GM23338 (cell line): ENCODE data around the gene ARF1. TPM values are rescaled to one million over a fixed set of nuclear protein-coding genes. Genes with fewer than 3 reads are reported as not detected.

Experiments used
- ATAC-seq: fragments of 200-7000 bp; cut with Tn5 transposase; 3 replicates; pipeline ENCODE4 v1.9.1; 2020
- DNase-seq: peaks from one replicate; pipeline ENCODE4 v3.0.0-alpha.2; 2015; ENCODE audit warnings: low spot score
- H2AFZ ChIP-seq: fragments of 200-600 bp; sonication (generic); 2 replicates; pipeline ENCODE4 v1.8.0; 2016; ENCODE audit warnings: antibody characterized with exemption, mild to moderate bottlenecking, moderate library complexity
- H3F3A ChIP-seq: fragments of 200-600 bp; sonication (generic); replicated peaks from 2 replicates; pipeline ENCODE4 v1.8.0; 2017; ENCODE audit warnings: antibody characterized with exemption, mixed run types, low read depth
- H3K27ac ChIP-seq: fragments of 200-600 bp; sonication (generic); 2 replicates; pipeline ENCODE4 v1.6.1; 2016; ENCODE audit warnings: low read depth
- H3K27me3 ChIP-seq: fragments of 200-600 bp; sonication (generic); 2 replicates; pipeline ENCODE4 v1.8.0; 2016; ENCODE audit warnings: mild to moderate bottlenecking, mixed run types, moderate library complexity; ENCODE audit not compliant: insufficient read depth
- H3K36me3 ChIP-seq: fragments of 200-600 bp; sonication (generic); 2 replicates; pipeline ENCODE4 v1.8.0; 2016; ENCODE audit warnings: mild to moderate bottlenecking; ENCODE audit not compliant: insufficient read depth
- H3K4me1 ChIP-seq: fragments of 200-600 bp; sonication (generic); 2 replicates; pipeline ENCODE4 v1.8.0; 2016; ENCODE audit warnings: mild to moderate bottlenecking, moderate library complexity; ENCODE audit not compliant: insufficient read depth
- H3K4me2 ChIP-seq: fragments of 200-600 bp; sonication (generic); 2 replicates; pipeline ENCODE4 v1.7.1; 2017; ENCODE audit warnings: mixed run types
- H3K4me3 ChIP-seq: fragments of 200-600 bp; sonication (generic); 2 replicates; pipeline ENCODE4 v1.6.1; 2016; ENCODE audit warnings: mixed run types
- H3K79me2 ChIP-seq: fragments of 200-600 bp; sonication (generic); replicated peaks from 2 replicates; pipeline ENCODE4 v1.8.0; 2017; ENCODE audit warnings: mild to moderate bottlenecking; ENCODE audit not compliant: insufficient read depth
- H3K9me2 ChIP-seq: fragments of 200-600 bp; sonication (generic); 2 replicates; pipeline ENCODE4 v1.8.0; 2017; ENCODE audit not compliant: insufficient read depth
- H4K20me1 ChIP-seq: fragments of 200-600 bp; sonication (generic); replicated peaks from 2 replicates; pipeline ENCODE4 v1.8.0; 2017; ENCODE audit warnings: mild to moderate bottlenecking; ENCODE audit not compliant: insufficient read depth
- H3K27ac Mint-ChIP-seq: 2 replicates; pipeline ENCODE4 v1.8.0; 2020; ENCODE audit warnings: inconsistent platforms, mild to moderate bottlenecking, moderate library complexity, mixed read lengths
- H3K27me3 Mint-ChIP-seq: 3 replicates; pipeline ENCODE4 v1.8.0; 2022; ENCODE audit warnings: low read depth, mild to moderate bottlenecking, moderate library complexity, mixed read lengths, inconsistent platforms; ENCODE audit not compliant: insufficient read depth, poor library complexity
- H3K36me3 Mint-ChIP-seq: 3 replicates; pipeline ENCODE4 v1.8.0; 2021; ENCODE audit warnings: low read depth, mild to moderate bottlenecking, inconsistent platforms, moderate library complexity, mixed read lengths
- H3K4me1 Mint-ChIP-seq: 3 replicates; pipeline ENCODE4 v1.8.0; 2020; ENCODE audit warnings: mild to moderate bottlenecking, inconsistent platforms, mixed read lengths
- H3K4me3 Mint-ChIP-seq: 3 replicates; pipeline ENCODE4 v1.8.0; 2021; ENCODE audit warnings: moderate library complexity, mild to moderate bottlenecking, inconsistent platforms, mixed read lengths
- H3K9me3 Mint-ChIP-seq: 3 replicates; pipeline ENCODE4 v1.8.0; 2020; ENCODE audit warnings: moderate library complexity, mild to moderate bottlenecking, inconsistent platforms, mixed read lengths
- CREB1 ChIP-seq: fragments of 250-450 bp; sonication (Bioruptor Pico); IDR thresholded peaks from 2 replicates; pipeline ENCODE4 v1.5.0; 2020; ENCODE audit warnings: low read depth, mild to moderate bottlenecking, moderate library complexity
- EZH2phosphoT487 ChIP-seq: fragments of 200-600 bp; sonication (generic); IDR thresholded peaks from one replicate; pipeline ENCODE4 v1.8.1; 2018; ENCODE audit warnings: antibody characterized with exemption; ENCODE audit not compliant: unreplicated experiment
- JUNB ChIP-seq: IDR thresholded peaks from one replicate; pipeline ENCODE4 v1.6.1; 2016; ENCODE audit warnings: antibody characterized with exemption; ENCODE audit not compliant: unreplicated experiment
- NANOG ChIP-seq: IDR thresholded peaks from 2 replicates; pipeline ENCODE4 v1.6.1; 2016; ENCODE audit warnings: antibody characterized with exemption, borderline replicate concordance
- POLR2AphosphoS5 ChIP-seq: IDR thresholded peaks from 2 replicates; pipeline ENCODE4 v1.6.1; 2016; ENCODE audit warnings: antibody characterized with exemption, low read depth
- STAT1 ChIP-seq: IDR thresholded peaks from one replicate; pipeline ENCODE4 v1.6.1; 2016; ENCODE audit warnings: antibody characterized with exemption; ENCODE audit not compliant: unreplicated experiment
- ZNF331 ChIP-seq: fragments of 250-450 bp; sonication (Bioruptor Pico); IDR thresholded peaks from 2 replicates; pipeline ENCODE4 v1.5.0; 2020; ENCODE audit warnings: low read depth, mild to moderate bottlenecking, moderate library complexity
- polyA plus RNA-seq: library from polyadenylated mRNA; unstranded; fragments of >200 nt; fragmentation: Nextera tagmentation; extraction: Ambion mirVana; gene quantifications from 2 replicates; pipeline ENCODE4 v1.2.1, GENCODE V29; 2016
- total RNA-seq: library from RNA; depleted of rRNA; stranded (reverse); fragments of >200 nt; shearing (Covaris generic); gene quantifications from 2 replicates; pipeline ENCODE4 v1.2.3, GENCODE V29; 2014
- TF ChIP-seq, protein P1 (sequence below): IDR thresholded peaks from 2 replicates; pipeline ENCODE4 v1.6.1; 2016; ENCODE audit warnings: antibody characterized with exemption
- TF ChIP-seq, protein P2 (sequence below): fragments of 250-450 bp; sonication (Bioruptor Pico); IDR thresholded peaks from 2 replicates; pipeline ENCODE4 v1.5.0; 2020; ENCODE audit warnings: mild to moderate bottlenecking, moderate library complexity

Gene ARF1
- total and polyA plus RNA-seq, 2 experiments from 2014 or later, result 210 to 306 TPM

DNA sequence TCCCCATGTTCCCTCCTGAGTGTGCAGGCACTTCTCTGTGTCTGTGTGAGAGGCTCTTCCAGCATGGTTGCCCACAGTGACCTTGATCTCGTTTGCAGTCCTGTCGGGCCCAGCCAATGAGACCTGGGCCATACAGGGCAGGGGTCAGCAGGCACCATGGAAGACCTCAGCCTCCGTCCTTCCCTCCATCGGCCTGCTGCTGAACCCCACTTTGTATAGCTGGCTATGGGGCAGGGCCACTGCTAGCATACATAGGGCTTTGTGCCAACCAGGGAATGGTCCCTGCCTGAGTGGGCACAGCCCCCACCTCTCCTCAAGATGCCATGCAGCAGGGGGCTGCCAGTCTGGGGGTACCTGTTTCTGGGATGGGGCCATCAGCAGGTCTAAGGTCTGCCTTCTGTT is 16.8 kb downstream of the ARF1 start:
- no peak for DNase-seq
- ATAC-seq, result no peak
- peaks cover 12% of the 10 kb centered on the region for H3K4me1 Mint-ChIP-seq
- peaks cover 25% of the 10 kb centered on the region for H3K27me3 Mint-ChIP-seq
- TF ChIP-seq, protein P1, sequence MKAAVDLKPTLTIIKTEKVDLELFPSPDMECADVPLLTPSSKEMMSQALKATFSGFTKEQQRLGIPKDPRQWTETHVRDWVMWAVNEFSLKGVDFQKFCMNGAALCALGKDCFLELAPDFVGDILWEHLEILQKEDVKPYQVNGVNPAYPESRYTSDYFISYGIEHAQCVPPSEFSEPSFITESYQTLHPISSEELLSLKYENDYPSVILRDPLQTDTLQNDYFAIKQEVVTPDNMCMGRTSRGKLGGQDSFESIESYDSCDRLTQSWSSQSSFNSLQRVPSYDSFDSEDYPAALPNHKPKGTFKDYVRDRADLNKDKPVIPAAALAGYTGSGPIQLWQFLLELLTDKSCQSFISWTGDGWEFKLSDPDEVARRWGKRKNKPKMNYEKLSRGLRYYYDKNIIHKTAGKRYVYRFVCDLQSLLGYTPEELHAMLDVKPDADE, result no peak
- TF ChIP-seq CREB1 (CRISPR knock-in tag), result no peak
- Histone ChIP-seq H3K27me3 (no peaks in the 10 kb centered on the region), H2AFZ (no peak overlapping the region), H3K4me3 (no peak overlapping the region), H3K4me1 (0 out of 2 replicates have a peak, but pooled peaks cover 3% of the 10 kb centered on the region), H3K9me2 (no peaks in the 10 kb centered on the region), H3K36me3 (peaks cover 3% of the 10 kb centered on the region; the same call in 1 of the 2 replicates), H3K4me2 (no peak overlapping the region), H4K20me1 (peaks cover 23% of the 10 kb centered on the region), H3K79me2 (peaks cover 26% of the 10 kb centered on the region), H3K27ac (no peak overlapping the region), H3F3A (no peaks in the 10 kb centered on the region)
- peaks cover 8% of the 10 kb centered on the region for H3K9me3 Mint-ChIP-seq
- H3K36me3 Mint-ChIP-seq, result peaks cover 56% of the 10 kb centered on the region
- no peak overlapping the region for H3K27ac Mint-ChIP-seq
- no peak overlapping the region for H3K4me3 Mint-ChIP-seq

DNA sequence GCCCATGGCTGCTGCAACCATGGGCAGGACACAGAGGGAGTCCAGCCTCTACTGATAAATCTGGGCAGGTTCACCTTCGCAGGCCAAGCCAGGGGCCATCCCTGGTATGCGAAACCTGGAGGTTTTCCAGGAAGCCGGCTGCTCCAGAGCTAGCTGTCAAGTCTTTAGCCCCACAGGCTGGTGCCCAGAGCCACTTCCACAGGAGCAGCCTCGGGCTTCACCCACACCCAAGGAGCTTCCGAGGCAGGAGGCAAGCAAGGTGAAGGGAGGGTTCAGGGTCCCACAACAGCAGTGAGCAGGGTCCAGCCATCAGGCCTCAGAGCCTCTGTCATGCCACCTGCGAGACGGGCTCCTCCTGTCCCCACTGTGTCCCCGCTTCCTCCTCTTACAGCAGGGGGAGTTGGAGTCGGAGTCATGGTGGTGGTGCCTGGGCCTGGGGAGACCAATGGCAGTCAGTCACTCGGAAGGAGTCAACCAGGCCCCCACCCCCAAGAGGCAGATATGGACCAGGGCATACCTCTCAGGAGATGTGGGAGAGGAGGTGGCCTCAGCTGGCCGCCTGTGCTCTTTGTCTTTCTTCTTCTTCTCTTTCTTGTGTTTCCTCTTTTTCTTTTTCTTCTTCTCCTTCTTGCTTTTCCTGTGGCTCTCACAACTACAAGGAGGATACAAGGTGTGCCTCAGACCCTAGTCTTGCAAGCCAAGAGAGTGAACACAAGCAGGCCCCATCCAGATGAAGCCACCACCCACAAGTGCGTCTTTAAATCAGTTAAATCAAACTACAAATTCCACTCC is 18.5 kb downstream of the ARF1 start:
- Histone ChIP-seq H3K79me2 (peaks cover 9% of the 10 kb centered on the region), H3K4me1 (0 out of 2 replicates have a peak, but pooled peaks cover 3% of the 10 kb centered on the region), H3K4me2 (peak overlapping the region; percentile 86; the same call in 1 of the 2 replicates), H3K36me3 (peaks cover 3% of the 10 kb centered on the region; the same call in 1 of the 2 replicates), H3F3A (0 out of 2 replicates have a peak, but pooled peaks cover 2% of the 10 kb centered on the region), H3K9me2 (no peaks in the 10 kb centered on the region), H3K27me3 (no peaks in the 10 kb centered on the region), H3K4me3 (no peak overlapping the region), H2AFZ (no peak overlapping the region), H3K27ac (no peak overlapping the region), H4K20me1 (peaks cover 7% of the 10 kb centered on the region; the same call in 1 of the 2 replicates)
- no peak overlapping the region for H3K27ac Mint-ChIP-seq
- peaks cover 41% of the 10 kb centered on the region for H3K36me3 Mint-ChIP-seq
- DNase-seq (no peak), ATAC-seq (no peak)
- H3K4me1 Mint-ChIP-seq, result peaks cover 8% of the 10 kb centered on the region; the same call in 1 of the 3 replicates
- no peaks in the 10 kb centered on the region; the same call in 2 of the 3 replicates for H3K9me3 Mint-ChIP-seq
- peaks cover 23% of the 10 kb centered on the region for H3K27me3 Mint-ChIP-seq
- H3K4me3 Mint-ChIP-seq, result peak overlapping the region; percentile 92
- TF ChIP-seq, protein P2, sequence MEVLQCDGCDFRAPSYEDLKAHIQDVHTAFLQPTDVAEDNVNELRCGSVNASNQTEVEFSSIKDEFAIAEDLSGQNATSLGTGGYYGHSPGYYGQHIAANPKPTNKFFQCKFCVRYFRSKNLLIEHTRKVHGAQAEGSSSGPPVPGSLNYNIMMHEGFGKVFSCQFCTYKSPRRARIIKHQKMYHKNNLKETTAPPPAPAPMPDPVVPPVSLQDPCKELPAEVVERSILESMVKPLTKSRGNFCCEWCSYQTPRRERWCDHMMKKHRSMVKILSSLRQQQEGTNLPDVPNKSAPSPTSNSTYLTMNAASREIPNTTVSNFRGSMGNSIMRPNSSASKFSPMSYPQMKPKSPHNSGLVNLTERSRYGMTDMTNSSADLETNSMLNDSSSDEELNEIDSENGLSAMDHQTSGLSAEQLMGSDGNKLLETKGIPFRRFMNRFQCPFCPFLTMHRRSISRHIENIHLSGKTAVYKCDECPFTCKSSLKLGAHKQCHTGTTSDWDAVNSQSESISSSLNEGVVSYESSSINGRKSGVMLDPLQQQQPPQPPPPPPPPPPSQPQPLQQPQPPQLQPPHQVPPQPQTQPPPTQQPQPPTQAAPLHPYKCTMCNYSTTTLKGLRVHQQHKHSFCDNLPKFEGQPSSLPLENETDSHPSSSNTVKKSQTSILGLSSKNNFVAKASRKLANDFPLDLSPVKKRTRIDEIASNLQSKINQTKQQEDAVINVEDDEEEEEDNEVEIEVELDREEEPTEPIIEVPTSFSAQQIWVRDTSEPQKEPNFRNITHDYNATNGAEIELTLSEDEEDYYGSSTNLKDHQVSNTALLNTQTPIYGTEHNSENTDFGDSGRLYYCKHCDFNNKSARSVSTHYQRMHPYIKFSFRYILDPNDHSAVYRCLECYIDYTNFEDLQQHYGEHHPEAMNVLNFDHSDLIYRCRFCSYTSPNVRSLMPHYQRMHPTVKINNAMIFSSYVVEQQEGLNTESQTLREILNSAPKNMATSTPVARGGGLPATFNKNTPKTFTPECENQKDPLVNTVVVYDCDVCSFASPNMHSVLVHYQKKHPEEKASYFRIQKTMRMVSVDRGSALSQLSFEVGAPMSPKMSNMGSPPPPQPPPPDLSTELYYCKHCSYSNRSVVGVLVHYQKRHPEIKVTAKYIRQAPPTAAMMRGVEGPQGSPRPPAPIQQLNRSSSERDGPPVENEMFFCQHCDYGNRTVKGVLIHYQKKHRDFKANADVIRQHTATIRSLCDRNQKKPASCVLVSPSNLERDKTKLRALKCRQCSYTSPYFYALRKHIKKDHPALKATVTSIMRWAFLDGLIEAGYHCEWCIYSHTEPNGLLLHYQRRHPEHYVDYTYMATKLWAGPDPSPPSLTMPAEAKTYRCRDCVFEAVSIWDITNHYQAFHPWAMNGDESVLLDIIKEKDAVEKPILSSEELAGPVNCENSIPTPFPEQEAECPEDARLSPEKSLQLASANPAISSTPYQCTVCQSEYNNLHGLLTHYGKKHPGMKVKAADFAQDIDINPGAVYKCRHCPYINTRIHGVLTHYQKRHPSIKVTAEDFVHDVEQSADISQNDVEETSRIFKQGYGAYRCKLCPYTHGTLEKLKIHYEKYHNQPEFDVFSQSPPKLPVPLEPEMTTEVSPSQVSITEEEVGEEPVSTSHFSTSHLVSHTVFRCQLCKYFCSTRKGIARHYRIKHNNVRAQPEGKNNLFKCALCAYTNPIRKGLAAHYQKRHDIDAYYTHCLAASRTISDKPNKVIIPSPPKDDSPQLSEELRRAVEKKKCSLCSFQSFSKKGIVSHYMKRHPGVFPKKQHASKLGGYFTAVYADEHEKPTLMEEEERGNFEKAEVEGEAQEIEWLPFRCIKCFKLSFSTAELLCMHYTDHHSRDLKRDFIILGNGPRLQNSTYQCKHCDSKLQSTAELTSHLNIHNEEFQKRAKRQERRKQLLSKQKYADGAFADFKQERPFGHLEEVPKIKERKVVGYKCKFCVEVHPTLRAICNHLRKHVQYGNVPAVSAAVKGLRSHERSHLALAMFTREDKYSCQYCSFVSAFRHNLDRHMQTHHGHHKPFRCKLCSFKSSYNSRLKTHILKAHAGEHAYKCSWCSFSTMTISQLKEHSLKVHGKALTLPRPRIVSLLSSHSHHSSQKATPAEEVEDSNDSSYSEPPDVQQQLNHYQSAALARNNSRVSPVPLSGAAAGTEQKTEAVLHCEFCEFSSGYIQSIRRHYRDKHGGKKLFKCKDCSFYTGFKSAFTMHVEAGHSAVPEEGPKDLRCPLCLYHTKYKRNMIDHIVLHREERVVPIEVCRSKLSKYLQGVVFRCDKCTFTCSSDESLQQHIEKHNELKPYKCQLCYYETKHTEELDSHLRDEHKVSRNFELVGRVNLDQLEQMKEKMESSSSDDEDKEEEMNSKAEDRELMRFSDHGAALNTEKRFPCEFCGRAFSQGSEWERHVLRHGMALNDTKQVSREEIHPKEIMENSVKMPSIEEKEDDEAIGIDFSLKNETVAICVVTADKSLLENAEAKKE, result no peak
- TF ChIP-seq JUNB, result no peak
- no peak for TF ChIP-seq EZH2phosphoT487
- no peak for TF ChIP-seq ZNF331 (CRISPR knock-in tag)
- TF ChIP-seq STAT1, result no peak
- no peak for TF ChIP-seq NANOG
- TF ChIP-seq, protein P1, result no peak
- no peak for TF ChIP-seq CREB1 (CRISPR knock-in tag)
- no peak for TF ChIP-seq POLR2AphosphoS5
